Right cardiac atrium (tissue), 5 donors: ENCODE results near the gene SYMPK. TPM values are rescaled to one million over a fixed set of nuclear protein-coding genes. Genes with fewer than 3 reads are reported as not detected.

ENCODE experiments used
- ATAC-seq, 2 donors: fragments of 200-7000 bp; cut with Tn5 transposase; one replicate each; pipeline versions ENCODE4 v1.8.0 to v1.9.1; 2020; ENCODE audit warnings: moderate library complexity in 2 of 2, mild to moderate bottlenecking in 1 of 2
- DNase-seq, 3 donors: peaks; one replicate each; pipeline ENCODE4 v3.0.0-alpha.2; 2020
- H3K27ac ChIP-seq: one replicate; pipeline ENCODE4 v1.5.1; 2013; ENCODE audit warnings: mild to moderate bottlenecking, low read length, control low read depth, moderate library complexity
- H3K27me3 ChIP-seq: one replicate; pipeline ENCODE4 v1.6.1; 2013; ENCODE audit not compliant: control insufficient read depth, insufficient read depth
- H3K4me1 ChIP-seq: one replicate; pipeline ENCODE4 v1.6.1; 2013; ENCODE audit warnings: low read length; ENCODE audit not compliant: control insufficient read depth, insufficient read depth
- H3K4me3 ChIP-seq: one replicate; pipeline ENCODE4 v1.5.1; 2013; ENCODE audit warnings: low read length, control low read depth
- H3K9me3 ChIP-seq: one replicate; pipeline ENCODE4 v1.6.1; 2013; ENCODE audit warnings: low read length; ENCODE audit not compliant: control insufficient read depth
- WGBS: extraction: QIAGEN DNeasy Blood & Tissue Kit; methylation state at CpG from one replicate; pipeline ENCODE4 v1.1.7; 2013; 5-methylcytosine and 5-hydroxymethylcytosine counted together
- intact Hi-C, 4 donors: fragments of 100-400 bp; cut with DNase I; formaldehyde crosslinking; loops; one replicate each; pipeline versions ENCODE4 v1.11.0 to v1.14.0; 2022 to 2023
- long read RNA-seq, 4 donors: library from polyadenylated mRNA; unstranded; transcript quantifications; one replicate each; pipeline ENCODE4 v2.0.0, GENCODE V29; 2020 to 2021
- polyA plus RNA-seq: library from polyadenylated mRNA; stranded (reverse); fragments of 200-250 nt; gene quantifications from one replicate; pipeline ENCODE4 v1.2.3, GENCODE V29; 2013
- total RNA-seq, 4 donors: library from RNA; stranded (reverse); fragmentation: NEBNext Ultra II Directional; extraction: Animal tissue kit (Norgen Biotek cat#: 25700); gene quantifications; one replicate each; pipeline ENCODE4 v1.2.1, GENCODE V29; 2021
- donor health status: healthy with polysubstance abuse.
- donor health status: DM: no; HTN: yes; CAD: no.
- donor health status: DM: no; HTN: no; CAD: no.
- donor health status: DM: no; HTN: yes; CAD: no; lungs with severe emphysema.
- donor health status: DM: yes; HTN: yes; CAD: no.

SYMPK gene
- 10 to 100 TPM; 33.1 to 40.4 (median 34.4) TPM for total RNA-seq
- polyA plus RNA-seq: 23.5 TPM
- long read RNA-seq, donor 1, full-length matches to known transcripts: 7 of 49 reads
- long read RNA-seq, donor 1, partial matches to known transcripts: 34 of 49 reads
- long read RNA-seq, donor 1, other reads (novel, unspliced or antisense): 8 of 49 reads
- long read RNA-seq, donor 2, full-length matches to known transcripts: 4 of 21 reads
- long read RNA-seq, donor 2, partial matches to known transcripts: 13 of 21 reads
- long read RNA-seq, donor 2, other reads (novel, unspliced or antisense): 4 of 21 reads
- long read RNA-seq, donor 3, full-length matches to known transcripts: 8 of 39 reads
- long read RNA-seq, donor 3, partial matches to known transcripts: 20 of 39 reads
- long read RNA-seq, donor 3, other reads (novel, unspliced or antisense): 11 of 39 reads
- long read RNA-seq, donor 4, partial matches to known transcripts: 13 of 17 reads
- long read RNA-seq, donor 4, other reads (novel, unspliced or antisense): 4 of 17 reads

DNA sequence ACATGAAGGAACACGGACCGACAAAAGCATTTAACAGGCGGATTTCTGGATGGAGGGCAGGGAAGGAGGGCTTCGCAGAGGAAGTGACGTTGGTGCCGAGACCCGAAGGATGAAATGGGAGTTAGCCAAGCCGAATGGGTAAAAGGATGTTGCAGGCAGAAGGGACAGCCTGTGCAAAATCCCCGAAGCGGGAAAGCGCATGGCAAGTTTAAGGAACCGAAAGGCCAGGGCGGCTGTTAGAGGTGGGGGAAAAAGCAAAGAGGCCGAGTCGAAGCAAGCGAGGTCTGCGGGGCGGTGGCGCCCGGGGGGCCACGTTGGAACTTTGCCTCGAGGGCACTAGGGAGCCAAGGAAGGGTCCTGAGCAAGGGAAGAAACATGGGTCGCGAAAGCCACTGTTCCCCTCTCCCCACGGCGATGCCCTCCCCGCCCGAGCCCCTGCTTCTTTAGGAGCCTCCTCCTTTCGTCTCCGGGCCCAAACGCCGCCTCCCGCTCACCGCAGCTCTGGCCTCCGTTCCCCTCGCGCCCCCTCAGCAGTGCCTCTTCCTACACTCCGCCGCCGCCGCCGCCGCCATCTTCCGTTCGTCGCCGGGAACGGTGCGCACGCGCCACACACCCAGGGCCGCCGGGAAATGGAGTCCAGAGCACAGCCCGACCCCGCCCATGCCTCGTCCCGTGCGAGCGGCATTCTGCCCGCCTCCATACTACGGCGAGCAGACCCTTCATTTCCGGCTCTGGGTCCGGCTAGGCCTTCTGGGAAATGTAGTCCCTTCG, at the start of gene SYMPK:
Gene SYMPK, minus strand, starts transcription at position 584 of the 771 bp plus-strand sequence. CDS start 8,652 bp downstream, outside the sequence.
- under 1% methylated on average over 65 of the region's 65 CpGs for WGBS
- intact Hi-C loops: no loop called here
- no peaks in the 10 kb centered on the region for H3K4me1 ChIP-seq
- no peaks in the 10 kb centered on the region for H3K9me3 ChIP-seq
- no peaks in the 10 kb centered on the region for H3K27me3 ChIP-seq
- peak within 1 kb of the TSS; percentile 76 for H3K27ac ChIP-seq
- peak within 1 kb of the TSS; percentile 69 for H3K4me3 ChIP-seq
- DNase-seq (peak; percentile 99 to 100 (median 100)), ATAC-seq (peak; percentile 99)

DNA sequence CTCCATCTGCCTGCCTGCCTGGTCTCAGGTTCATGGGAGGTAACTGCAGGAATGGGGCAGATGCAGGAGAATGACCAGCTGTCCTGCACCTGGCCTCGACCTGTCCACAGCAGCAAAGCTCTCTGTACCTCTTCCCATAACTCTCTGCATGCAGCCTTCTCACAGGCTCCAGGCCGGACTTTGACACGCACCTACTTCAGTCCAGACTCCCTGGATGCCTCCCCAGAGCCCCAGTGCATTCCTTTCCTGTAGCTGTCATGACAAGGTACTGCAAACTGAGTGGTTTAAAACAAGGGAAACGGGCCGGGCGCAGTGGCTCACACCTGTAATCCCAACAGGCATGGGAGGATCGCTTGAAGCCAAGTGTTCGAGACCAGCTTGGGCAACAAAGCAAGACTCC, 48.3 kb upstream of the SYMPK start:
- ATAC-seq (no peak), DNase-seq (no peak)
- H3K27me3 ChIP-seq: no peaks in the 10 kb centered on the region
- no peak overlapping the region for H3K27ac ChIP-seq
- 56% methylated on average over 8 of the region's 8 CpGs for WGBS
- H3K4me3 ChIP-seq: no peak overlapping the region
- H3K9me3 ChIP-seq: no peaks in the 10 kb centered on the region
- intact Hi-C loops: no loop called here
- no peaks in the 10 kb centered on the region for H3K4me1 ChIP-seq

DNA sequence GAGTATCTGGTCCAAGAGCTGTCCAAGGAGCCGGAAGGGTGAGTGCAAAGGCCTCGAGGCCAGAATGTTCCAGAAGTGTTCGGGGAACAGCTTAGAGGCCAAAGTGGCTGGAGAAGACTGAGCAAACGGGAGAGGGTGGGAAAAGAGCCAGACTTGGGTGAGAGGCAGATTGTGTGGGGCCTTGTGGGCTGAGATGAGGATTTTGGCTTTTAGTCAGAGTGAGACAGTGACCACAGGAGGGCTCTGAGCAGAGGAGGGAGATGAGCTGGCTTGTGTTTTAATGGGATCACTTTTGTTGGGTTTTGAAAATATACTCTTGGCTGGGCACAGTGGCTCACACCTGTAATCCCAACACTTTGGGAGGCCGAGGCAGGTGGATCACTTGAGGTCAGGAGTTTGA, 46.0 kb upstream of the SYMPK start:
- DNase-seq (peak in 1 of 3 donors; percentile 16), ATAC-seq (no peak)
- WGBS: 72% methylated on average over 5 of the region's 5 CpGs
- intact Hi-C loops: loop anchor here in 1 of 4 donors (10.0 kb wide), 1 partner anchor 86 kb away; the partner anchor contains the start of gene CCDC61
- Histone ChIP-seq H3K4me1 (no peaks in the 10 kb centered on the region), H3K9me3 (no peaks in the 10 kb centered on the region), H3K27ac (no peak overlapping the region), H3K27me3 (no peaks in the 10 kb centered on the region), H3K4me3 (no peak overlapping the region)

DNA sequence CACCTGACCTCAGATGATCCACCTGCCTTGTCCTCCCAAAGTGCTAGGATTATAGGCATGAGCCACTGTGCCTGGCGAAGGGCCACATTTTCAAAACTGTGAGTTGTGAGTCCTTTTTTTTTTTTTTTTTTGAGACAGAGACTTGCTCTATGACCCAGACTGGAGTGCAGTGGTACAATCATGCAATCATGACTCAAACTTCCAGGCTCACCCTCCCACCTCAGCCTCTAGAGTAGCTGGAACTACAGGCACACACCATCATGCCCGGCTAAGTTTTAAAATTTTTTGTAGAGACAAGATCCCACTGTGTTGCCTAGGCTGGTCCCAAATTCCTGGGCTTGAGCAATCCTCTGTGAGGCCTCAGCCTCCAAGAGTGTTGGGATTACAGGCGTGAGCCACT, 43.3 kb upstream of the SYMPK start:
- Histone ChIP-seq H3K27ac (no peak overlapping the region), H3K9me3 (no peaks in the 10 kb centered on the region), H3K27me3 (no peaks in the 10 kb centered on the region), H3K4me3 (no peak overlapping the region), H3K4me1 (no peaks in the 10 kb centered on the region)
- intact Hi-C loops: loop anchor here in 1 of 4 donors (10.0 kb wide), 1 partner anchor 89 kb away; the partner anchor contains the start of gene CCDC61
- ATAC-seq: no peak
- 92% methylated on average over 3 of the region's 3 CpGs for WGBS
- peak in 2 of 3 donors; percentile 8 to 40 for DNase-seq

DNA sequence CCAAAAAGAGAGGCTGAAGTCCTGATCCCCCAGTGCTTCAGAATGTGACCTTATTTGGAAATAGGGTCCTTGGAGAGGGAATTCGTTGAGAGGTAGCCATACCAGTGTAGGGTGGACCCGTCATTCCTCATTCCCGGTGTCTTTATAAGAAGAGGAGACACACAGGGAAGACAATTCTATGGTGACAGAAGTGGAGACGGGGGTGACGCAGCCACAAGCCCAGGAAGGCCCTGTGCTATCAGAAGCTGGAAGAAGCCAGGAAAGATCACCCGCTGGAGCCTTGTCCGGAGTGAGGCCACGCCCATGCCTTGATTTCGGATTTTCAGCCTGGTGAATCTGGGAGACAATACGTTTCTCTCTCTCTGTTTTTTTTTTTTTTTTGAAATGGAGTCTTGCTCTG, 42.1 kb upstream of the SYMPK start:
- Histone ChIP-seq H3K9me3 (no peaks in the 10 kb centered on the region), H3K4me3 (no peak overlapping the region), H3K27ac (no peak overlapping the region), H3K27me3 (no peaks in the 10 kb centered on the region), H3K4me1 (peaks cover 4% of the 10 kb centered on the region)
- intact Hi-C loops: loop anchor here in 1 of 4 donors (10.0 kb wide), 1 partner anchor 90 kb away; the partner anchor contains the start of gene CCDC61
- 77% methylated on average over 10 of the region's 10 CpGs for WGBS
- peak in 2 of 3 donors; percentile 10 to 14 for DNase-seq
- no peak for ATAC-seq

DNA sequence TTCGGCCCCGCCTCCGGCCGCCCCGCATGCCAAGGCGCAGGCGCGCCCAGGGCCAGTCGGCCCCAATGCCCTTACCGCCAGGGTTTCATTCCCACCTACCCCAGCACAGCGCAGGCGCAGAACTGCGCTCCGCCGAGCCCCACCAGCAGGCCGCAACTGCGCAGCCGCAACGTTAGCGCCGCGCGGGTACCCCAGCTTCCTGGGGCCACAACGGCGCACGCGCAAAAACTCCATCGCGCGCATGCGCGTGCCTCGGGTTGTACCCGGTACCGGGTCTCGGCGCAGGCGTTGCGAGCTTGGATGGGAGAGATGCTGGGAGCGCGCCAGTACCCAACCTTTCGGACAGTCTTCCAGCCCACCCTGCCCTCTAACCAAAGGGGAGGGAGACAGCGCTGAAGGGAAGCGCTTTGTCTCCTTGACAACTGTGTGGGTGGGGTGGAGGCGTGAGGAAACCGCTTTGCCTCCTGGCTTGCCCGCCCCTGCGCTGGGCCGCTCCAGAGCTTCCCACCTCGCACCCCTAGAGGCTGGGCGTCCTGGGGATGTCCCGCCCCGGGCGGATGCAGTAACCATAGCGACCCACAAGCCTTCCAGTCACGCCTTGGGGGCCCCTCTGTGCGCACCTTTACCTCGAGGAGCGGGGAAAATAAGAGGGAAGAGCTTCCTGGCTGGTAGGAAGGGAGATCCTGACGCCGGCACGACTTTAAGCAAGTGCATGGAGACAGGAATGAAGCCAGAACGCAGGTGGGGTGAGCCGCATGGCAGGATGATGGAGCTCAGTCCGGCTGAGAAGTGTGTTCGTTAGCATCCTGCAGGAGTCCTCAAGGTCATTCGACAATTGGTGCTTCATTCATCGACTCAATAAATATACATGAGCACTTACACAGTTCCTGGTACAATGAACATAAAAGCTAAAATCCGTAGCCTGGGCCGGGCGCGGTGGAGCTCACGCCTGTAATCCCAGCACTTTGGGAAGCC, 40.0 kb upstream of the SYMPK start:
- intact Hi-C loops: loop anchor here in 1 of 4 donors (10.0 kb wide), 1 partner anchor 92 kb away; the partner anchor contains the start of gene CCDC61
- Histone ChIP-seq H3K27me3 (no peaks in the 10 kb centered on the region), H3K4me3 (peak overlapping the region; percentile 91), H3K4me1 (peaks cover 4% of the 10 kb centered on the region), H3K9me3 (no peaks in the 10 kb centered on the region), H3K27ac (peak overlapping the region; percentile 48)
- WGBS: 1% methylated on average over 72 of the region's 73 CpGs
- peak; percentile 99 to 100 (median 99) for DNase-seq
- ATAC-seq: peak; percentile 96 to 97

DNA sequence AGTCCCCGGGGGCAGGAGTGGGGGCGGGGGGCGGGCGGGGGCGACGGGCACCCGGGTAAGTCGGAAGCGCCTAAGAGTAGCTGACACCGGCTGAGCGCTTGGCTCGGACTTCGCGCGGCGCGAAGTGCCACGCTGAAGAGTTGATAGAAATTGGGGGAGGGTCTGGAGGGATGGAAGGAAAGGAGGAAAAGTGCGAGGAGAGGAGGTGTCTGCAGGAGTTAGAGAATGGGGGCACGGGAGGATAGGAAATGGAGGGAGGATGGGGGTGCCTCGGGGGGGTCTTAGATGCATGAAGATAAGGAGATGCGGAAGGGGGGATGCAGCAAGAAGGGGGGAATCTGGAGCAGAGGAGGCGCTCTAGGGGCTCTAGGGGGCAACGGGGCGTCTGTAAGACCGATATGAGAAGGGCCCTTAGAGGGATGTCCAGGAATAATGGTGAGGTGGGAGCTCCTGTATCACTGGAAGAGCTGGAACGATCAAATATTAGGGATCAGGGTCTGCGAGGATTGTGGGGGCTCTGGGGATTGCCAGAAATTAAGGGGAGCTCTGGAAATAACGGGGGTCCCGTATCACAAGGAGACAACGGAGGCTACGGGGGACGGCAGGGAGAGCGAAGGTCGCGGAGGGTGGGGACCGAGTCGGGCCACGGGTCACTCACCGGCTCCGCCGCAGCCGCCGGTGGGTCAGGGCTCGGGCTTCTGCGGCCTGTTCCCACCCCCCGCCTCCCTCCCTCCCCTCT, 39.1 kb upstream of the SYMPK start, which contains the start of gene MYPOP:
Gene MYPOP, minus strand, starts transcription at position 702 of the 739 bp plus-strand sequence. CDS start 840 bp downstream, outside the sequence.
- Histone ChIP-seq H3K4me1 (peaks cover 4% of the 10 kb centered on the region), H3K27ac (peak within 1 kb of the TSS; percentile 68), H3K27me3 (no peaks in the 10 kb centered on the region), H3K9me3 (no peaks in the 10 kb centered on the region), H3K4me3 (peak within 1 kb of the TSS; percentile 91)
- ATAC-seq (no peak), DNase-seq (peak in 2 of 3 donors; percentile 62 to 64)
- intact Hi-C loops: loop anchor here in 1 of 4 donors (10.0 kb wide), 1 partner anchor 93 kb away; the partner anchor contains the start of gene CCDC61
- WGBS: under 1% methylated on average over 40 of the region's 47 CpGs

DNA sequence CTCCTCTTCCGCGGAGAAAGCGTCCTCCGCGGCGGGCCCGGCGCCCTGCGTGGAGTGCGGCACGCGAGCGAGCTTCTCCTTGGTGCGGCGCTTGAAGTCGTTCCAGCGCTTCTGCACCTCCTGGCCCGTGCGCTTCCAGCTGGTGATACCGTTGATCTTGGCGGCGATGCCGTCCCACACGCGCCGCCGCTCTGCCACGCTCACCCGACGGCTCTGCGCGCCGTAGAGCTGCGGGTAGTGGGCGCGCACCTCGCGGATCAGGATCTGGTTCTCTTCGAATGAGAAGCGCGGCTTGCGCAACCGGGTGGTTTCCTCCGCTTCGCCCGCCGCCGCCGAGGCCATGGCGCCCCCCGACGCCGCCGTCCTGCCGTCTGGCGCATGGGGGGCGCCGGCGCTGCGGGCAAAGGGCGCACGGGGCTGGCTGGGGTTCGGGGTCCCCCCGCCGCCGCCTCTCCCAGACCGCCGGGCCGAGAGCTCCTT, 38.5 kb upstream of the SYMPK start:
- intact Hi-C loops: loop anchor here in 1 of 4 donors (10.0 kb wide), 1 partner anchor 93 kb away; the partner anchor contains the start of gene CCDC61
- 10% methylated on average over 69 of the region's 69 CpGs for WGBS
- Histone ChIP-seq H3K27ac (no peak overlapping the region), H3K9me3 (no peaks in the 10 kb centered on the region), H3K27me3 (no peaks in the 10 kb centered on the region), H3K4me1 (peaks cover 4% of the 10 kb centered on the region), H3K4me3 (peak overlapping the region; percentile 91)
- DNase-seq (peak; percentile 59 to 80 (median 80)), ATAC-seq (no peak)

DNA sequence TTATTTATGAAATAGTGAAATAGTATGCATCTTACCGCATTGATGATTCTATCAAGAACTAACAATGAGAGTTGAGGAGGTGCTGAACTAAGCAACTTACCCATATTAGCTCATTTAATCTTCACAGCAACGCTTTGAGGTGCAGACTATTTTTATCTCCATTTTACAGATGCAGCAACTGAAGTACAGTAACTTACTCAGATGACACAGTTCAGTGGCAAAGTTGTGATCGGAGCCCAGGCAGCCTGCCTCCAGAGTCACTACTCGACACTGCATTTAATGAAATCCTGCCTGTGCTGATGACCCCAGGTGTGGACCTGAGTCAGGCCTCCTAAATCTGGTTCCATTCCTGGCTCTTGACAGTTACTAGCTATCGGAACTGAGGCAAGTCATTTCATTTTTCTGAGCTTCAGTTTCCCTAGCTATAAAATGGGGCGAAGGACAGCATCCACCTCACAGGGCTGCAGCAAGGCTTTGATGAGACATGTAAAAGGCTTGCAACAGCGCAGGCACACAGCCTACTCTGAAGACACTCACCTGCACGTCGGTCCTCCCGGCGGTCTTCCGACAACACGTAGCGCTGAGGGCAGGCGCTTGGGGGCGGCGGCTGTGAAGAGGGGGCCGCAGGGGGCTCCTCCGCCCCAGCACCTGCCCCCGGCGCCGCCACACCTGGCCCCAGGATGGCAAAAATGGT, 37.9 kb upstream of the SYMPK start:
- Histone ChIP-seq H3K4me3 (peak overlapping the region; percentile 91), H3K27me3 (no peaks in the 10 kb centered on the region), H3K27ac (no peak overlapping the region), H3K9me3 (no peaks in the 10 kb centered on the region), H3K4me1 (peaks cover 4% of the 10 kb centered on the region)
- WGBS: 60% methylated on average over 22 of the region's 22 CpGs
- intact Hi-C loops: loop anchor here in 1 of 4 donors (10.0 kb wide), 1 partner anchor 94 kb away; the partner anchor contains the start of gene CCDC61
- peak in 2 of 3 donors; percentile 6 to 21 for DNase-seq
- ATAC-seq: no peak
